HG03280 (cell line): ENCODE data around the gene VSTM4.

Experiments used
- ATAC-seq: cut with Tn5 transposase; IDR thresholded peaks from one replicate; pipeline ENCODE4 v1.9.1; 2021; ENCODE audit warnings: mild to moderate bottlenecking, moderate library complexity; ENCODE audit not compliant: unreplicated experiment

Gene VSTM4

GRCh38 chr10:49143249-49143648, 27.9 kb upstream of the VSTM4 start:
- ATAC-seq, result no peak

- ATAC-seq, result no peak
Observed at GRCh38 chr10:49141541-49142332, 26.4 kb upstream of the VSTM4 start.

GRCh38 chr10:49140304-49141177, 25.2 kb upstream of the VSTM4 start:
- no peak for ATAC-seq

GRCh38 chr10:49139846-49140195, 24.5 kb upstream of the VSTM4 start:
- ATAC-seq, result no peak

GRCh38 chr10:49139028-49139845, 23.9 kb upstream of the VSTM4 start:
- ATAC-seq, result no peak

- no peak for ATAC-seq
Observed at GRCh38 chr10:49138361-49138891, 23.1 kb upstream of the VSTM4 start.

- no peak for ATAC-seq
Observed at GRCh38 chr10:49136525-49136924, 21.2 kb upstream of the VSTM4 start.

GRCh38 chr10:49135575-49136313, 20.4 kb upstream of the VSTM4 start:
- ATAC-seq, result no peak

- no peak for ATAC-seq
Observed at GRCh38 chr10:49134327-49134726, 19.0 kb upstream of the VSTM4 start.

- ATAC-seq, result no peak
Observed at GRCh38 chr10:49133706-49134248, 18.5 kb upstream of the VSTM4 start, which contains the start of gene FAM170B. Gene FAM170B (minus strand): TSS chr10:49134021. CDS start chr10:49133918, 103 bp downstream.

GRCh38 chr10:49132362-49132737, 17.0 kb upstream of the VSTM4 start:
- ATAC-seq, result no peak

GRCh38 chr10:49131507-49132361, 16.4 kb upstream of the VSTM4 start:
- ATAC-seq, result no peak

GRCh38 chr10:49129376-49129775, 14.1 kb upstream of the VSTM4 start:
- ATAC-seq, result no peak

- ATAC-seq, result no peak
Observed at GRCh38 chr10:49128854-49129253, 13.5 kb upstream of the VSTM4 start.

- no peak for ATAC-seq
Observed at GRCh38 chr10:49123981-49124950, 8.9 kb upstream of the VSTM4 start.

- ATAC-seq, result no peak
Observed at GRCh38 chr10:49120911-49121310, 5.6 kb upstream of the VSTM4 start.

- no peak for ATAC-seq
Observed at GRCh38 chr10:49119746-49120145, 4.4 kb upstream of the VSTM4 start.
